ENCODE measurements around the gene OSBPL2. TPM values are rescaled to one million over a fixed set of nuclear protein-coding genes. Genes with fewer than 3 reads are reported as not detected.

OSBPL2 gene
- total RNA-seq, 2 experiments from 2014 or later: 17.2 to 40.0 TPM

GRCh38 chr20:62212299-62212698, 26.0 kb upstream of the OSBPL2 start:
- DNase-seq (ENCODE audit: low spot score): no peak
- Histone ChIP-seq H3K27ac (ENCODE audit: low read depth, low read length, poor library complexity, severe bottlenecking) (no peak overlapping the region), H3K79me2 (ENCODE audit: insufficient read depth, low read depth, low read length) (no peaks in the 10 kb centered on the region), H3K4me1 (ENCODE audit: insufficient read depth, low read length, poor library complexity, severe bottlenecking) (peaks cover 17% of the 10 kb centered on the region), H3K9me3 (ENCODE audit: low read length) (no peaks in the 10 kb centered on the region), H3K9me2 (ENCODE audit: insufficient read depth, low read length) (no peaks in the 10 kb centered on the region), H3K4me3 (ENCODE audit: low read depth, low read length, poor library complexity, severe bottlenecking) (no peak overlapping the region), H4K20me1 (ENCODE audit: insufficient read depth, low read length) (no peaks in the 10 kb centered on the region; the same call in 1 of the 2 replicates), H3K36me3 (ENCODE audit: insufficient read depth, low read length) (no peaks in the 10 kb centered on the region), H3K4me2 (ENCODE audit: low read length) (no peak overlapping the region), H2AFZ (ENCODE audit: low read length) (no peak overlapping the region)
- POLR2A ChIA-PET: no interaction called here
- BruUV-seq (replicated peaks): no TSS peak
- intact Hi-C loops (cut with micrococcal nuclease; ENCODE audit: unreplicated experiment): no loop called here
- no peak for TF ChIP-seq EZH2phosphoT487 (IDR thresholded peaks at IDR 0.05; ENCODE audit: borderline replicate concordance, low read depth, low read length)
- TF ChIP-seq CTCF (conservative IDR thresholded peaks at IDR 0.05; ENCODE audit: low read length): no peak
- CTCF ChIA-PET (ENCODE audit: unreplicated experiment): no interaction called here

GRCh38 chr20:62214067-62214466, 24.3 kb upstream of the OSBPL2 start:
- Histone ChIP-seq H3K9me2 (ENCODE audit: insufficient read depth, low read length) (no peaks in the 10 kb centered on the region), H3K79me2 (ENCODE audit: insufficient read depth, low read depth, low read length) (no peaks in the 10 kb centered on the region), H3K4me1 (ENCODE audit: insufficient read depth, low read length, poor library complexity, severe bottlenecking) (peaks cover 24% of the 10 kb centered on the region), H3K27ac (ENCODE audit: low read depth, low read length, poor library complexity, severe bottlenecking) (no peak overlapping the region), H3K4me2 (ENCODE audit: low read length) (no peak overlapping the region), H3K36me3 (ENCODE audit: insufficient read depth, low read length) (no peaks in the 10 kb centered on the region), H3K9me3 (ENCODE audit: low read length) (no peaks in the 10 kb centered on the region), H3K4me3 (ENCODE audit: low read depth, low read length, poor library complexity, severe bottlenecking) (no peak overlapping the region), H4K20me1 (ENCODE audit: insufficient read depth, low read length) (no peaks in the 10 kb centered on the region; the same call in 1 of the 2 replicates), H2AFZ (ENCODE audit: low read length) (no peak overlapping the region)
- intact Hi-C loops (cut with micrococcal nuclease; ENCODE audit: unreplicated experiment): no loop called here
- no peak for TF ChIP-seq EZH2phosphoT487 (IDR thresholded peaks at IDR 0.05; ENCODE audit: borderline replicate concordance, low read depth, low read length)
- no peak for TF ChIP-seq CTCF (conservative IDR thresholded peaks at IDR 0.05; ENCODE audit: low read length)
- no peak for DNase-seq (ENCODE audit: low spot score)
- POLR2A ChIA-PET: no interaction called here
- CTCF ChIA-PET (ENCODE audit: unreplicated experiment): no interaction called here
- no TSS peak for BruUV-seq (replicated peaks)

- Histone ChIP-seq H3K79me2 (ENCODE audit: insufficient read depth, low read depth, low read length) (no peaks in the 10 kb centered on the region), H2AFZ (ENCODE audit: low read length) (no peak overlapping the region), H3K4me3 (ENCODE audit: low read depth, low read length, poor library complexity, severe bottlenecking) (no peak overlapping the region), H3K9me2 (ENCODE audit: insufficient read depth, low read length) (no peaks in the 10 kb centered on the region), H3K9me3 (ENCODE audit: low read length) (no peaks in the 10 kb centered on the region), H3K36me3 (ENCODE audit: insufficient read depth, low read length) (no peaks in the 10 kb centered on the region), H3K27ac (ENCODE audit: low read depth, low read length, poor library complexity, severe bottlenecking) (no peak overlapping the region), H3K4me2 (ENCODE audit: low read length) (no peak overlapping the region), H3K4me1 (ENCODE audit: insufficient read depth, low read length, poor library complexity, severe bottlenecking) (peaks cover 24% of the 10 kb centered on the region), H4K20me1 (ENCODE audit: insufficient read depth, low read length) (no peaks in the 10 kb centered on the region)
- intact Hi-C loops (cut with micrococcal nuclease; ENCODE audit: unreplicated experiment): no loop called here
- CTCF ChIA-PET (ENCODE audit: unreplicated experiment): interaction anchor here (0.6 kb wide), 1 partner anchor 815 kb away, joined by 3 read pairs; no protein-coding TSS in a partner anchor
- BruUV-seq (replicated peaks): no TSS peak
- POLR2A ChIA-PET: no interaction called here
- no peak for DNase-seq (ENCODE audit: low spot score)
- TF ChIP-seq CTCF (conservative IDR thresholded peaks at IDR 0.05; ENCODE audit: low read length) (no peak), EZH2phosphoT487 (IDR thresholded peaks at IDR 0.05; ENCODE audit: borderline replicate concordance, low read depth, low read length) (no peak)
Observed at GRCh38 chr20:62215020-62215990, 23.0 kb upstream of the OSBPL2 start.

All from OCI-LY7 (cell line).